IPS-18a (cell line): Measurements from ENCODE around the gene MYOG.

ENCODE experiments used
- H3K27ac ChIP-seq: one replicate; pipeline ENCODE4 v1.5.1; 2013; ENCODE audit warnings: low read length
- H3K27me3 ChIP-seq: one replicate; pipeline ENCODE4 v1.6.1; 2013; ENCODE audit warnings: mild to moderate bottlenecking, low read length; ENCODE audit not compliant: control insufficient read depth, insufficient read depth
- H3K36me3 ChIP-seq: one replicate; pipeline ENCODE4 v1.6.1; 2013; ENCODE audit warnings: low read depth, low read length; ENCODE audit not compliant: control insufficient read depth
- H3K4me1 ChIP-seq: one replicate; pipeline ENCODE4 v1.6.1; 2013; ENCODE audit warnings: low read depth, low read length; ENCODE audit not compliant: control insufficient read depth
- H3K4me3 ChIP-seq: one replicate; pipeline ENCODE4 v1.5.1; 2013; ENCODE audit warnings: low read length
- H3K9ac ChIP-seq: one replicate; pipeline ENCODE4 v1.6.1; 2013; ENCODE audit warnings: mild to moderate bottlenecking, low read length, moderate library complexity
- H3K9me3 ChIP-seq: one replicate; pipeline ENCODE4 v1.6.1; 2013; ENCODE audit warnings: low read depth, low read length; ENCODE audit not compliant: control insufficient read depth

Gene MYOG

GRCh38 chr1:203085528-203086406, at the start of gene MYOG:
Gene MYOG, minus strand, starts transcription at chr1:203086012. Its CDS starts 51 bp downstream, at chr1:203085961.
- Histone ChIP-seq H3K4me3 (no peak within 1 kb of the TSS), H3K4me1 (peaks cover 21% of the 10 kb centered on the region), H3K27me3 (no peaks in the 10 kb centered on the region), H3K9ac (no peak within 1 kb of the TSS), H3K27ac (no peak within 1 kb of the TSS), H3K36me3 (no peaks in the 10 kb centered on the region), H3K9me3 (no peaks in the 10 kb centered on the region)

- Histone ChIP-seq H3K36me3 (no peaks in the 10 kb centered on the region), H3K27ac (no peak overlapping the region), H3K9me3 (no peaks in the 10 kb centered on the region), H3K4me3 (no peak overlapping the region), H3K9ac (no peak overlapping the region), H3K27me3 (peaks cover 6% of the 10 kb centered on the region), H3K4me1 (peaks cover 4% of the 10 kb centered on the region)
Observed at GRCh38 chr1:203133970-203134725, 48.3 kb upstream of the MYOG start.

GRCh38 chr1:203131548-203132200, 45.9 kb upstream of the MYOG start:
- no peaks in the 10 kb centered on the region for H3K36me3 ChIP-seq
- H3K4me1 ChIP-seq, result peaks cover 11% of the 10 kb centered on the region
- no peak overlapping the region for H3K4me3 ChIP-seq
- H3K9ac ChIP-seq, result no peak overlapping the region
- no peaks in the 10 kb centered on the region for H3K9me3 ChIP-seq
- no peak overlapping the region for H3K27ac ChIP-seq
- H3K27me3 ChIP-seq, result peaks cover 30% of the 10 kb centered on the region

- H3K36me3 ChIP-seq, result no peaks in the 10 kb centered on the region
- no peak overlapping the region for H3K4me3 ChIP-seq
- H3K9ac ChIP-seq, result no peak overlapping the region
- H3K9me3 ChIP-seq, result no peaks in the 10 kb centered on the region
- H3K27ac ChIP-seq, result no peak overlapping the region
- peaks cover 21% of the 10 kb centered on the region for H3K4me1 ChIP-seq
- H3K27me3 ChIP-seq, result peaks cover 35% of the 10 kb centered on the region
Observed at GRCh38 chr1:203130358-203130985, 44.7 kb upstream of the MYOG start.

- Histone ChIP-seq H3K9ac (no peak overlapping the region), H3K36me3 (no peaks in the 10 kb centered on the region), H3K27ac (no peak overlapping the region), H3K9me3 (no peaks in the 10 kb centered on the region), H3K4me3 (no peak overlapping the region), H3K4me1 (peaks cover 21% of the 10 kb centered on the region), H3K27me3 (peaks cover 35% of the 10 kb centered on the region)
Observed at GRCh38 chr1:203129501-203130231, 43.9 kb upstream of the MYOG start.

GRCh38 chr1:203128716-203129500, 43.1 kb upstream of the MYOG start:
- Histone ChIP-seq H3K27me3 (peaks cover 35% of the 10 kb centered on the region), H3K9ac (no peak overlapping the region), H3K36me3 (no peaks in the 10 kb centered on the region), H3K4me1 (peaks cover 18% of the 10 kb centered on the region), H3K9me3 (no peaks in the 10 kb centered on the region), H3K4me3 (no peak overlapping the region), H3K27ac (no peak overlapping the region)

- H3K9me3 ChIP-seq, result no peaks in the 10 kb centered on the region
- no peak overlapping the region for H3K27ac ChIP-seq
- H3K9ac ChIP-seq, result no peak overlapping the region
- no peaks in the 10 kb centered on the region for H3K36me3 ChIP-seq
- H3K4me1 ChIP-seq, result peaks cover 16% of the 10 kb centered on the region
- peaks cover 35% of the 10 kb centered on the region for H3K27me3 ChIP-seq
- H3K4me3 ChIP-seq, result peak overlapping the region; percentile 61
Observed at GRCh38 chr1:203128431-203128715, 42.6 kb upstream of the MYOG start.

GRCh38 chr1:203127666-203128430, 42.0 kb upstream of the MYOG start, which contains the start of gene ADORA1:
Gene ADORA1, plus strand, starts transcription at chr1:203127726. Its CDS starts 1,116 bp downstream, at chr1:203128842.
- H3K27ac ChIP-seq, result no peak within 1 kb of the TSS
- no peaks in the 10 kb centered on the region for H3K36me3 ChIP-seq
- peaks cover 35% of the 10 kb centered on the region for H3K27me3 ChIP-seq
- peaks cover 16% of the 10 kb centered on the region for H3K4me1 ChIP-seq
- H3K9ac ChIP-seq, result peak within 1 kb of the TSS; percentile 23
- peak within 1 kb of the TSS; percentile 61 for H3K4me3 ChIP-seq
- H3K9me3 ChIP-seq, result no peaks in the 10 kb centered on the region

GRCh38 chr1:203126866-203127665, 41.3 kb upstream of the MYOG start:
- peaks cover 35% of the 10 kb centered on the region for H3K27me3 ChIP-seq

More at GRCh38 chr1:203126866-203127665, 41.3 kb upstream of the MYOG start:
- H3K36me3 ChIP-seq, result no peaks in the 10 kb centered on the region
- H3K27ac ChIP-seq, result no peak overlapping the region
- no peak overlapping the region for H3K9ac ChIP-seq
- no peaks in the 10 kb centered on the region for H3K9me3 ChIP-seq
- peak overlapping the region; percentile 61 for H3K4me3 ChIP-seq
- H3K4me1 ChIP-seq, result peaks cover 16% of the 10 kb centered on the region
